NCI-H526 (cell line): ENCODE measurements around the gene PPARD.
A peak's percentile ranks its signal among the peaks of the same experiment; 100 is the strongest.
"Not testable (repeated sequence)": the region's sequence is repeated elsewhere in the genome, so short reads cannot be mapped to it uniquely, and the experiment has no call there.

ENCODE experiments used
- DNase-seq, 2 experiments: peaks; one replicate each; lab custom pipeline; 2025; lab: John Stamatoyannopoulos, UW

The PPARD gene

DNA sequence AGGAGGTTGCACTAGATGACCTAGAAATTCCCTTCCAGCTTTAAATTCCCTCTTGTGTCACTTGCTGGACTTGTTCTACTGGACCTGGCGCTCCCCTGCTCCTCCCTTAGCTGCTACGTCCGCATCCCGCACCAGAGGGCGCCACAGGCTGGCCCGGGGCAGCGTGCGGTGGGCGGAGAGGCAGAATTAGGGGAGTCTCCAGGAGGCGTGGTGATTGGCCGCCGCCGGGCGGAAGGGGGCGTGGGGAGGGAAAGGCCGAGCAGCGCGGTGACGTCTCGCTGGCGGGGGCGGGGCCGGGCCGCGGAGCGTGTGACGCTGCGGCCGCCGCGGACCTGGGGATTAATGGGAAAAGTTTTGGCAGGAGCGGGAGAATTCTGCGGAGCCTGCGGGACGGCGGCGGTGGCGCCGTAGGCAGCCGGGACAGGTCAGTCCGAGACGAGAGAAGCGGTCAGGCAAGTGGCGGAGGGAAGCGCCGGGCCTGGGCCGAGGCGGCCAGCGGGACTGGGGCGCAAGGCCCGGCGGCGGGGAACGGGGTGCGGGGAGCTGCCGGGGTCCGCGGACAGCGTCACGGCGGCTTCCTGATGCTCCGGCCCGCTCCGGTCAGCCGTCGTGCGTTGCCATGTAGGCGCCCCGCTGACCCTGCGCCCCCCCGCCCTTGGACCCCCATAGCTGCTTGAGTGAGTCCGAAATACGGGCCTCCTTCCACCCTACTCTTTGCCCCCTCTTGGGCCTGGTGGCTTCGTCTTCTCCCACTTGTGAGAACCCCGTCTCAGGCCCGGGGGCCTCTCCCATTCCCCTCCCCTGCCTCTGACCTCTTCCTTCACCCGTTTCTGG is at the start of gene PPARD:
PPARD (plus strand) TSS at position 301 of the 834 bp plus-strand sequence. CDS start 68,530 bp downstream, outside the sequence.
- DNase-seq, result peak; percentile 85 to 95

DNA sequence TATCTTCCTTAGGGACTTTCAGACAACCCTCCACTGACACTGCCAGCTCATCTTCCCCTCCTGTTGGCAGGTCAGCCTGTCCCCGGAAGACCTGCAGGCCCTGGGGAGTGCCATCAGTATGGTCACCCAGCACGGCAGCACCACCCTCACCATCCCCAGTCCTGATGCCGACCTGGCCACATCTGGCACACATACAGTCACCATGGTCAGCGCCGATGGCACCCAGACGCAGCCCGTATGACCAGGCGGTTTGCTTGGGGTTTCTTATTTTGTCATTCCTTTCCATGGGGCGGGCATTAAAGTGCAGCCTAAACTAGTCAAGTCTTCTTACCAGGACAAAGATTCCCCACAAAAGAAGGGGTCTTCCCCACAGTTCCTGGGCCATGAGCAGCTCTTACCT is 48.7 kb upstream of the PPARD start:
- no peak for DNase-seq

DNA sequence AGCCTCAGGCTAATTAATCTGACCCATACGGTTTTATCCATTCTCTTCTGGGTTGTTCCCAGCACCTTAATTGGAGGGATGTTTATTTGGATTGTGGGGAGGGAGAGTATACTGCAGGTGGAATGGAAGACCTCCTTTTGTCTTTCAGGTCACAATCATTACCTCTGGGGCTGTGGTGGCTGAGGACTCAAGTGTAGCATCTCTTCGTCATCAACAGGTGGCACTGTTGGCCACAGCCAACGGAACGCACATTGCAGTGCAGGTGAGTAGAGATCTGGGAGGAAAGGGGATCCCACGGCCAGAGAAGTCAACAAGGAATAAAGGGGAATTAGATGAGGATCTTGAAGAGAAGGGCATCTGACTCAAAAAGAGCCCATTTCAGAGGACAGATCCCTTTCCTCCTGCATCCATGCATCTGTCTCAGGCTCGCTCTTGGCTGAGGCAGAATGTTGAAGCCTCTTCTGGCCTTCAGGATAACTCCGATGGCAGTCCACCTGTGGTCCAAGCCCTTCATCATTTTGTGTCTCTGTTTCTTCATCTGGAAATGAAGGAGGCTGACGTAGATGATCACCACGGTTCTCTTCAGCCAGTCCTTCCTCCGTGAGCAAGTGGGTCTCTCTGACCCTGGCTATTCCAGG is 47.9 kb upstream of the PPARD start:
- DNase-seq, result peak; percentile 3 to 76

DNA sequence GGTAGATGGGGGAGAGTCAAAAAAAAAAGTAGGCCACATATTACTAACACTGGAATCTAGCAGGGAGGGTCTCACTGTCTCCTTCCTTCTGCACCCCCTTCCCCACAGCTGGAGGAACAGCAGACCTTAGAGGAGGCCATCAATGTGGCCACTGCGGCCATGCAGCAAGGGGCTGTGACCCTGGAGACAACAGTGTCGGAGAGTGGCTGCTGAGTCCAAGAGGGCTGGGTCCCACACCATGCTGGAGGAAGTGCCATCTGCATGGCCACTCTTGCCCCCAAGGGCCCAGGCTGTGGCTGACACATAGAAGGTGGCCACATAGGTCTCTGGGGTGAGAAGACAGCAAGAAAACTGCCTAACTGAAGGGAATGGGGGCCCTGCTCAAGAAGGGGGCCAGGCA is 47.3 kb upstream of the PPARD start:
- DNase-seq, result no peak

DNA sequence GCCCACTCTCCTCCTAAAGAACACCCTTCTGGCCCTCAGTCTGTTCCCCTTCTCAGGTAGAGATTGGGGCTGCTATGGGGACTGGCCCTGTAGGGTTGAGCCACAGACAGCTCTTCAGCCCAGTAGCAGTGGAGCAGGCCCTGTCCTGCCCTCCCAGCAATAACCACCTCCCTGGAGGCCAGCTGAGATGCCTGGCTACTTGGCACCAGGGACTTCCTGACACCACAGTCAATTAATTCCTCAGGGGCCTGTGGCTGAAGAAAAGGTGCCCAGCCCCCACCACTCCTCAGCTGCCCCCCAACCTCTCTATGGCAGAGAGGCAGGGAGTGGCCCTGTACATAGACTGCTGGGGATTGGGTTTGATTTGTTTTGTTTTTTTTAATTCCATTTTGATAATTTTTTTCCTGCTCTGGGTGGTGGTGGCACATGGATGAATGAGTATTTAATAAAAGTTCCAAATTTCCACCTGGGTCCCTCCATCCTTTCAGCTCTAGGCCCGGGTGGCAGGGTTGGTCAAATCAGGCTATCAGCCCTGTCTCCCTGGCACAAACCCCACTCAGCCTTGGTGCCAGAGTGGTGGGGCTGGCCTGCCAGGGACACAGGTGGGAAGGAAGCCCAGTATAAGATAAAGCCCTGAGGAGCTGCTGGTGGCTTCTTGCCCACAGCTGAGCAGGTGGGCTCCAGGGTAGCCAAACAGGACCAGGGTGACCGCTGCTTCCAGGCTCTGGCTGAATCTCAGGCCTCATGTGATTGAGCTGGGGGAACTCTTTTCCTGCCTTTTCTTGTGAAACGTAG is 46.6 kb upstream of the PPARD start:
- no peak for DNase-seq

DNA sequence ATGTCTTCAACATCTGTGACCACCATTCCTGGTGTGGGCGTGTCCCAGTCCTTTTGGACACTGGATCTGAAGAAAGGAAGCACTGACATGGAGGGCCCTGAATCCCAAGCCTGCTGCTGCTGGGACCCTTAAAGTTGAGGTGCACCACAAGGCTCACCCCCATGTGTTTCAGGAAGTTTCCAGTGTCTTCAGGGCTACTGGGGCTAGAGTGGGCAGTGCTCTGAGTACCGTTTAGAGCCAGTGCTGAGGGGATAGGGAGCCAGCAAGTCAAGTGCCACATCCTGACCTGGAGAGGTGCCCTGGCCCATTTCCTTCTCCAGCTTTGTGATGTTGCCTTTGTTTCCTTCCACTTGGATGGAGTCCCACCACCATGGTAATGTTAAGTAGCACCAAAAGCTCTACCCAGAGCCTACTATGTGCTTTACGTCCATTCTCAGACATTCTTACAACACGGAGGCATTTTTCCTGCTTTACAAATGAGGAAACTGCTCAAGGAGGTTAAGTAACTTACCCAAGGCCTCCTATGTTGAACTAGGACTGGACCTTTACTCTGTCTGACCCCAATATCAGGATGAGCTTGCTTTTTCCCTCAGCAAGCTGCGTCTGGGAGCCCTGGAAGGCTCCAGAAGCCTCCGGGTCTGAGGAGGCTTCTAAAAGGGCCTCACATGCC is 45.3 kb upstream of the PPARD start:
- no peak for DNase-seq

DNA sequence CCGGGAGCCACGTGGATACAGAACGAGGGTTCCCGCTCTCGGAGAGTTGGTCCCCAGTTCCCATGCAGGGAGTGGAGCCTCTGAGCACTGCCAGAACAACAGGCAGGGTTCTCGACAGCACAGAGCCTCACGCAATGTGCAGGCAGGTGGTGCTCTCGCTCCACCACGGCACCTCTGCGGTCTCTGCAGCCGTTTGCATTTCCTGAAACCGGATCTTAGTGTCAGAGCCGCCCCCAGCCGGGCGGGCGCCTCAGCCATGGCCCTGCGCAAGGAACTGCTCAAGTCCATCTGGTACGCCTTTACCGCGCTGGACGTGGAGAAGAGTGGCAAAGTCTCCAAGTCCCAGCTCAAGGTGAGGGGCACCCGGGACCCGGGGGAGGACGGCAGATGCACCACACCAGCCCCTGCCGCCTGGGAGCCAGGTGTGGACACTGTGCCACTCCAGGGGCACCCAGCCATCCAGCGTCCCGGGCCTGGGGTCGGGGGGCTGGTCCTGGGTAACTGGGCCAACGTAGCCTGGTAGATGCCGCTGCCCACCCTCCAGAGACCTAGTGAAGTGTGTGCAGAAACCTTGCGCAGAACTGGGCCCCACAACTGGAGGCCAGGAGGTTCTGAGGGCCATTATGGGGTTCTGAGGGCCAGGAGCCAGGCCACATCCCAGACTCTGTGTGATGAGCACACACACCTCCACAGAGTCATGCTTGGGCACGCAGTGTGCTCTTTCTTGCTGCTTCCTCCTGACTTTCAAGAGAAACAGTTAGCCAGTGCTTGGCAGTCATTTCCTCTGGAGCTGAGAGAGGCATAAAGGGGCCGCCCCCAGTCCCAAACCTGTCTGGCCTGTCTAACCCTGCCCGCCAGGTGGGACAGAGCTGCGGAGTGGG is 44.5 kb upstream of the PPARD start, which contains the start of gene DEF6:
DEF6 (plus strand) TSS at position 218 of the 881 bp plus-strand sequence; CDS start at position 257, 39 bp downstream.
- peak; percentile 85 to 94 for DNase-seq

DNA sequence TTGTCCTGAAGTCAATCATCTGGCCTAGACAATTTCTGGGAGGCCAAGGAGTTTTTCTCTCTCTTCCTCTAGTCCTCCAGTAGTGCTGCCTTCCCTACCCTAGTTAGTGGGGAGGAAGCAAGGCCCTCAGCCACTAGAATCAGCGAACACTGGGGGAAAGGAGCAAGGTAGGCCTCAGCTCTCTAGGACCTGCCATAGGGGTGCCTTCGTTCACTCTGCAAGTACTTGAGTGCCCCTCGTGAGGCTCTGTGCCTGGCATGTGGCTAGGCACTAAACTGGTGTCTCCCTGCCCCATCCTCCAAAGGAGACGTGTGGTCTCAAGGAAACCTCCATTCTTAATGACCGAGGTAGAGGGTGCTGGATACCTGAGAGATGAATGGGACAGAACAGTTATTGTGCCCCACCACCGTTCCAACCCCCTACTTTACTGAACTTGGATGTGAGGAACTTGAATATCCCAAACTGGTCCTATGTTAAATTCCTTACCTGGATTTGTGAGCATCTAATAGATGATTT is 43.7 kb upstream of the PPARD start:
- no peak for DNase-seq

DNA sequence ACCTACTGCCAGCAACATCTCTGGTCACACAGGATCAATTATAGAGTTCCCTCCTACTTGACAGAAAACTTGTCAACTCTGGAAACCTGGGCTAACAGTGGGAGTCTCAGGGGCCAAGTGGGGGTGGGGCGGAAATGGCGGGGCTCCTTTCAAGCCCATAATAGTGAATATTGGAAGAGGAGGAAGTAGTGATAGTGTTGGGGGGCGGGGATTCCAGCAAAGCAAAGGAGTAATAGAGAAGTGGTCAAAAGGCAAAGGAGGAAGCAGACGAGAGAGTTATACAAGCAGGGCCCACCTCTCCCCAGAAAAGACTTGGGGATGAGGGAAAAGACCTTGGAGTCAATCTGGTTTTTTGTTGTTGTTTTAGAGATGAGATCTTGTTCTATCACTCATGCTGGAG is 42.7 kb upstream of the PPARD start:
- no peak for DNase-seq

DNA sequence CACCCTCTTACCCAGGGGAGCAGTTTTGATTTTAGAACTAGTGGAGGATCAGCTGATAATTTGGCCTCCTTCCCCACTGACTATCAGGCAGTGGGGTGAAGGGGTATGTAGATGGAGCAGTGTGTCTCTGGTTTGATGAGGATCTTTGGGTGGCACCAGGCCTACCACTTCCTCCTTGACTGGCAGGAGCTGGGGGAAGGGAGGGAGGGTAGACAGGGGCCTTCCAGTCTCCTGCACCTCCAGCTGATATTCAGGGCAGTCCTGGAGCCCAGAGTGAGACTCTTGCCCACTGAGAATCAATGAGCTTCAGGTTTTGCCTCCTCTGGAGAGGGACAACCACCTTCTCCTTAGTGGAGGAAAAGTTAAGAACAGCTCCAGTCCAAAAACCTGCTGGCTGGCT is 41.5 kb upstream of the PPARD start:
- DNase-seq, result no peak

DNA sequence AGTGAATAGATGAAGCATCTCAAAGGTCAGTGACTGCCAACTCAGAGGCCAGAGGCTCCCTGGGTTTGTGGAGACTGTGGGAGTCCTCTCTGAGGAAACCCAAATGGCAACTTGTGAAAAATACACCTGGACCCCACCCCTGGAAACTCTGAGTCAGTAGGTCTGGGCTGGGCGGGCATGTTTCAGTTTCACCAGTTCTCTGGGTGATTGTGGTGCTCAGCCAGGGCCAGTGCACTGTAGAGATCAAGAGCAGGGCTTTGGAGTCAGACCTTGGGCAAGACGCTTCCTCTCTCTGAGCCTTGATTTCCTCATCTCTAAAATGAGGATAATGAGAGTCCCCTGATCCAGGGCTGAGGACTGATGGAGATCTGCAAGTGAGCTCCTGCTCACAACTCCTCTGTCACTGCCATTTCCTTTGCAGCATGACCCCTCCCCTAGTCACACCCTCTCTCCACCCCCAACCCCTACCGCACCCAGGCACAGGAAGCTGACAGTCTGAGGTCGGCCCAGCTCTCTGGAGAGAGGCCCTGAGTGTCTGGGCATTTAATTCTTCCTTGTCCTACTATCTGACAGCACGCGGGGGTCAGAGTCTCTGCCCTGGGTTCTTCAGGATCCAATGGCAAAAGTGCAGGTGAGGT is 39.6 kb upstream of the PPARD start:
- no peak for DNase-seq

DNA sequence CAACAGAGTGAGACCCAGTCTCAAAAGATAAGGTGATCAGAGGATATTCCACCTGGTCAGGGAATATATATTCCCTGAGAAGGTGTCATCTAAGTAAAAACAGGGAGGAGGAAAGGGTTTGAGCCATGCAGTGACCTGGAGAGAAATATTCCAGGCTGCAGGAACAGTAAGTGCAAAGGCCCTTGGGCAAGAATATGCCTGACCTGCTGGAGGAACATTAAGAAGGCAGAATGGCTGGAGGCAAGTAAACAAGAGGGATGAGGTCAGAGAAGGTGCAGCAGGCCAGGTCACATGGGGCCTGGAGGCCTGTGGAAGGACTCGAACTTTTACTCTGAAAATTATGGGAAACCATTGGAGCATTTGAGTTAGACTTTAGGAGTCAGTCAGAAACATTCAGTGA is 38.1 kb upstream of the PPARD start:
- DNase-seq, result no peak

DNA sequence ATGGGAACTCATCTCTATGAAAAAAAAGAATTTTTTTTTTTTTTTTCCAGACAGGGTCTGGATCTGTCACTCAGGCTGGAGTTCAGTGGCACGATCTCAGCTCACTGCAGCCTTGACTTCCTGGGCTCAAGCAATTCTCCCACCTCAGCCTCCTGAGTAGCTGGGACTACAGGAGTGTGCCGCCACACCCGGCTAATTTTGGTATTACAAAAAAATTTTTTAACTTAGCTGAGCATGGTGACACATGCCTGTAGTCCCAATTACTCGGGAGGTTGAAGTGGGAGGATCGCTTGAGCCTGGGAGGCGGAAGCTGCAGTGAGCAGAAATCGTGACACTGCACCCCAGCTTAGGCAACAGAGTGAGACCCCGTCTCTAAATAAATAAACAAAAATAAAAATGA is 37.2 kb upstream of the PPARD start:
- no peak for DNase-seq

DNA sequence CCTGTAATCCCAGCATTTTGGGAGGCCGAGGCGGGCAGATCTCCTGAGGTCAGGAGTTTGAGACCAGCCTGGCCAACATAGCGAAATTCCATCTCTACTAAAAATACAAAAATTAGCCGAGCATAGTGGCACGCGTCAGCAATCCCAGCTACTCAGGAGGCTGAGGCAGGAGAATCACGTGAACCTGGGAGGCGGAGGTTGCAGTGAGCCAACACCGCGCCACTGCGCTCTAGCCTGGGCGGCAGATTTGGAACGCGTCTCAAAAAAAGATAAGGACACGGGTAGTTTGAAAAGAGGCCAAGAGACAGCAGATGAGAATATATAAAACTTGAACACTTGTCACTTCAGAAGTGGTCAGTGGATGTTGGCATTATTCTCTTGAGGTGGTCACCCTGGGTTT is 35.2 kb upstream of the PPARD start:
- not testable (repeated sequence) for DNase-seq

DNA sequence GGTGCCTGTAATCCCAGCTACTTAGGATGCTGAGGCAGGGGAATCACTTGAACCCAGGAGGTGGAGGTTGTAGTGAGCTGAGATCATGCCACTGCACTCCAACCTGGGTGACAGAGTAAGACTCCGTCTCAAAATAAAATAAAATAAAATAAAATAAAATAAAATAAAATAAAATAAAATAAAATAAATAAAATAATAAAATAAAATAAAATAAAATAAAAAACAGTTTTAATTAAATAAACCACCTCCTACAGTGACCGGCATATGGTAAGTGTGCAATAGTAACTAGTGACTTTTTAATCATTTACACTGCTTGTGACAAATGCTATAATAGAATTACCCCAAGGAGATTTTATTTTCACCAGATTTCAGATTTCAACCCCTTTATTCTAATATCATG is 33.8 kb upstream of the PPARD start:
- DNase-seq, result not testable (repeated sequence)

DNA sequence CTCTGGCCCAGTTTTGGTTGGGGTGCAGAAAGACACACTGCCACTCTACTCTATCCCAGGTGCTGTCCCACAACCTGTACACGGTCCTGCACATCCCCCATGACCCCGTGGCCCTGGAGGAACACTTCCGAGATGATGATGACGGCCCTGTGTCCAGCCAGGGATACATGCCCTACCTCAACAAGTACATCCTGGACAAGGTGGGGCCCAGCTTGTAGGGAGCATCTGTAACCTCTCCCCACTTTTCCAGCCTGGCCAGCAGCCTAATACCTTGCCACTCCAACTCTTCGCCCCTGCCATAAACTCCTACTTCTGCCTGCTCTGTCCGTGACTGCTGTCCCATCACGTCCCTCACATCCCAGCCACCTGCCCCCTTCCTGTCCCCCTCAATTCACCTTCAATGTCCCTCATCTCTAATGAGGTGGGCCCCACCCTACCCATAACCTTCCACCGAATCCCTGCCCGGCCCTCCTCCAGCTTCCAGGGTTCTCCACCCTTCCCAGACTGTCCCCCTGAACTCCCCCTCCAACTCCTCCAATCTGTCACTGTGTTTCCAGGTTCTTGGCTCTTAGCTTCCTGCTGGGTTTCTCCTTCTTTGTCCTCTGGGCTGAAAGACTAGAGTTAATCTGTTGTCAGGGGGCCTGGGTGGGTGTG is 32.6 kb upstream of the PPARD start:
- no peak for DNase-seq

DNA sequence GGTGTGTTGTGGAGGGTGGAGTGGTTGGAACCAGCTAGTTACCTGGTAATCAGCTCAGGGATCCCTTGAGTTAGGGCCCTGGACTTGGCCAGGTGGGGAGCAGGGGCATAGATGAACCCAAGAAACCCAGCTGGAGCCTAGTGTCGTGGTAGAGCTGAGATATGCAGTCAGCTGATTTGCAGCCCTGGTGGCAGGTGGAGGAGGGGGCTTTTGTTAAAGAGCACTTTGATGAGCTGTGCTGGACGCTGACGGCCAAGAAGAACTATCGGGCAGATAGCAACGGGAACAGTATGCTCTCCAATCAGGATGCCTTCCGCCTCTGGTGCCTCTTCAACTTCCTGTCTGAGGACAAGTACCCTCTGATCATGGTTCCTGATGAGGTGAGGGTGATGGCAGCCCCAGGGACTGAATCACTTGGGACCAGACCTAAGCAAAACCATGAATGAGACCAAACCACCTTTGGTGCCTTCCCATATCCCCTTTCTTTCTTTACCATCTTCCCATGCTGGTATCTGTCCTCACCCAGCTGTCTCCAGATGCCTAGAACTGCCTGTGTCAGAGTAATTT is 32.0 kb upstream of the PPARD start:
- peak in 1 of 2 experiments; percentile 41 for DNase-seq

DNA sequence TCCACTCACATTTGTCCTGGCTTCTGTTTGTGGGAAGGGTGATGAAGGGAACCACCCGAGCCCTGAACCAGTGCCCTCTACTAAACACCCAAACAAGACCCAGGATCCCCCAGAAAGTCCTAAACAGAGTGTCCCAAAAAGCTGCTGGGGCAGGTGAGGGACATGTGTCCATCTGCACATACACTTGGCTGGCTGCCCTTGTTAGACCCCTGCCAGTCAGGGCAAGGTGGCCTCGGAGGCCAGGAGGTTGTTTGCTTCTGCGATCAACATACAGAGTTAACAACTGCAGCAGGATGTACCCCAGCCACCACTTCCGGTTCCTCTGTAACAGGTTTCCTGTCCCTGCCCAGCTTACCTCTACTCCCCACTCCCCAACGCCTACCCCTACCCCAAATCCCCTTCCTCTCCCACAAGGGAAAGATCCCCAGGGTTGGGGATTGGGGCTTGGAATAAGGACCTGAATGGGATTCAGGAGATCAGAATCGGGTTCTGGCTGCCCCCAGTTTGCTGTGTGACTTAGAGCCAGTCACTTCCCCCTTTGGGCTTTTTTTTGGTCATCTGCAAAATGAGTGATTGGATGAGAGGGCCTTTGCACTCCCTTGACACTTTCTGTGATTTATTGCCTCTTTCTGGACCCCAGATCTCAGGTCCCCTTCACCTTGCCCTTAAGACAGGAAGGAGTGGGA is 30.8 kb upstream of the PPARD start:
- DNase-seq, result no peak
